Subcutaneous adipose tissue (tissue), 4 donors: Measurements from ENCODE around the gene NAGA. TPM values are rescaled to one million over a fixed set of nuclear protein-coding genes. Genes with fewer than 3 reads are reported as not detected.

ENCODE experiments used
- CTCF ChIP-seq: fragments of 450-650 bp; IDR thresholded peaks from one replicate; pipeline ENCODE4 v1.5.1; 2016; ENCODE audit warnings: low read depth, mild to moderate bottlenecking, control low read depth, antibody characterized with exemption, moderate library complexity
- total RNA-seq, 4 donors: library from RNA; depleted of rRNA; stranded (reverse); fragments of >200 nt; gene quantifications; one replicate each; pipeline ENCODE4 v1.1.0, GENCODE V29; 2016

NAGA gene
- total RNA-seq = 10 to 100 TPM; 16.2 to 56.1 (median 31.1) TPM

DNA sequence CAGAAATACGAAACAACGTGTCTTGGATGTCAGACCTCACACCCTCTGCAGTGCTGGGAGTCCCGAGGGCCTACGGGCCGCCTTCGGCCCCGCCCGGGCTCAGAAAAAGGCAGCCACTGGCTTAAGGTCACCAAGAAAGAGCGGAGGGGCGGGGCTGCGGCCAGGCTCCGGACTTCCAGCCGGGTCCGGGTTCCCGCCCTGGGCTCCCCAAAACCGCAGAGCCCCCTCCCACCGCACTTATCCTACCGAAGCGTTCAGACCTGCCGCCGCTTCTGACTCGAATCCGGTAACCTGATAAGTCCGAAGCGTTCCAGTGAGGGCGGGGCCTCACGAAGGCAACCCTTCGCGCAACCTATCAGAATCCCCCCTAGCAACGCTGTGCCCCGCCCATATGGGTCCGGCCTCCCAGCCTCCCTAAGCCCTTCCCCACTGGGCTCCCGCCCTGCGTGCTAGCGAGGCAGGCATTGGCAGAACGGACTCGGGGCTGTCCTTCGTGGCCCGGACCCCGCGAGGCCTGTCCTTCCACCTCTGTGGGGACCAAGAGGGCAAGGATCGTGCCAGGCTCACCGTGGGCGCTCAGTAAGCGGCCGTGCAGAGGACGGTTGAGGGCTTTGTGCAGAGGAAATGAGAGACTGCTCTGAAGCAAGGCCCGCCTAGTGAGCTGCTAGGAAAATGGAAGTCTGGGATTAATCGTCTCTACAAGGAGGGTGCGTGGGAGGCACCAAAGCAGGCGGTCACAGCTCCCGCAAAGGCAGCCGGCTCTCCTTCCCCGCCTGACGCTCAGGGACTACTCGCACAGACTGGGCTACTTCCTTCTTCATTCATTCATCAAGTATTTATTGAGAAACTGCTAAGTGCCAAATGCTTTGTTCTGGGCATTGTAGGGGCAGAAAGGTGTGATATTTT is at the start of gene NAGA:
TSS of gene NAGA (minus strand) at position 296 of the 906 bp plus-strand sequence. CDS start 515 bp downstream, outside the sequence.
- no peak for TF ChIP-seq CTCF

- no peak for TF ChIP-seq CTCF
Measured at GRCh38 chr22:42116848-42117424, 46.3 kb upstream of the NAGA start.

DNA sequence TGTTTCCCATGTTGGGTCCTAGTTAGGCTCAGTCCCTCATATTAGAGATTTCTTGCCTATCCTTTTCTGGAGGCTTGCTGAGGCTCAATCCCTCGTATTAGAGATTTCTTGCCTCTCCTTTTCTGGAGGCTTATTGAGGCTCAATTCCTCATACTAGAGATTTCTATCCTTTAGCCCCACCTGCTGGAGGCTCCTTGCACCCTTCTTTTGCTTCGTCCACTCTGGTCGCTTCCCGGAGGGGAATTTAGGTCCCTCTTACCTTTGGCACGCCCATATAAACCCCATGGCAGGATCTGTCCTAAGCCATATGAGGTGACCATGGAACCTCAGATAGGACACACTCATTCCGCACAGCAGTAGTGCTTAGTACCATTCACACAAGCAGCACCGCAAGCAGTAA is 44.1 kb upstream of the NAGA start:
- no peak for TF ChIP-seq CTCF

DNA sequence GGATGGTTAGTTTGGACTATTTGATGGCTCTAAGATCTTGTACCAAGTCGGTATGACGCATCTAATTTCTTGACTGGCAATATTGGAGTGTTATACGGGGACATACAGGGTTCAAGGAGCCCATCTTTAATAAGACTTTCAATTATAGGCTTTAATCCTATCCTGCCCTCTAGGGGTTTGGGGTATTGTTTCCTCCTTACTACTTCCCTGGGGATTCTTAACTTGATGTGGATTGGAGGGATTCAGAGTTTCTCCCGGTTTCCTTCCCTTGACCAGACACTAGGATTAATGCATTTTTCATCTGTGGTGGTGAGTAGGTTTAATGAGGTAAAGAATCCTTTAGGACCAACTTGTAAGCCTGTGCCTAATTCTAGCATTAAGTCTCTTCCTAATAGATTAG is 41.2 kb upstream of the NAGA start:
- TF ChIP-seq CTCF = no peak

GRCh38 chr22:42108848-42109247 is 38.2 kb upstream of the NAGA start:
- no peak for TF ChIP-seq CTCF

GRCh38 chr22:42101199-42101598 is 30.6 kb upstream of the NAGA start:
- TF ChIP-seq CTCF = no peak

DNA sequence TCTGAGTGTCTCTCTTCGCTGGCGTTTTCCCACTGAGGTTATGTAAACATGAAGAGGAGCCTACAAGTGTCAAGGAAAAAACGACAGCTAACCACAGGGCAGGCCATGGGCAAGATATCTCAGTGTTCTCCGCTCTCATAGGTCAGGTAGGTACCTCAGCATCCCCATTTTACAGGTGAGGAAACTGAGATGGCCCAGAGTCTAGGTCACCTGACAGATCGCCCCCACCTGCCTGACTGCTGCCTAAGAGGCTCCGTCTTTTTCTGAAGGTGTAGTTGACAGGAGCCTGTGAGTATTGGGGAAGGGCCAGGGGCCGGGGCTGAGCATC is 20.8 kb upstream of the NAGA start:
- TF ChIP-seq CTCF = no peak
